Neural progenitor cell (in vitro differentiated cells): ENCODE measurements around the gene NSD1. TPM values are rescaled to one million over a fixed set of nuclear protein-coding genes. Genes with fewer than 3 reads are reported as not detected.
"Not testable (repeated sequence)": the region's sequence is repeated elsewhere in the genome, so short reads cannot be mapped to it uniquely, and the experiment has no call there.

ENCODE experiments used
- DNase-seq: peaks from one replicate; pipeline ENCODE4 v3.0.0-alpha.2; 2016; ENCODE audit warnings: low spot score
- H2AFZ ChIP-seq: fragments of 200-600 bp; sonication (generic); replicated peaks from 2 replicates; pipeline ENCODE4 v1.6.1; 2016; ENCODE audit warnings: antibody characterized with exemption
- H3F3A ChIP-seq: fragments of 200-600 bp; sonication (generic); 2 replicates; pipeline ENCODE4 v1.6.1; 2016; ENCODE audit warnings: antibody characterized with exemption, low read depth
- H3K27ac ChIP-seq: fragments of 200-600 bp; sonication (generic); 2 replicates; pipeline ENCODE4 v1.5.1; 2016; ENCODE audit warnings: mild to moderate bottlenecking
- H3K27me3 ChIP-seq: fragments of 200-600 bp; sonication (generic); 2 replicates; pipeline ENCODE4 v1.6.1; 2016; ENCODE audit warnings: mild to moderate bottlenecking, moderate library complexity
- H3K36me3 ChIP-seq: fragments of 200-600 bp; sonication (generic); 2 replicates; pipeline ENCODE4 v1.5.1; 2016
- H3K4me1 ChIP-seq: fragments of 200-600 bp; sonication (generic); 2 replicates; pipeline ENCODE4 v1.6.1; 2016; ENCODE audit warnings: mixed run types
- H3K4me2 ChIP-seq: fragments of 200-600 bp; sonication (generic); 2 replicates; pipeline ENCODE4 v1.6.1; 2016
- H3K4me3 ChIP-seq: fragments of 200-600 bp; sonication (generic); 2 replicates; pipeline ENCODE4 v1.5.1; 2016
- H3K79me2 ChIP-seq: fragments of 200-600 bp; sonication (generic); 2 replicates; pipeline ENCODE4 v1.6.1; 2016; ENCODE audit warnings: low read depth
- H3K9ac ChIP-seq: fragments of 200-600 bp; sonication (generic); 2 replicates; pipeline ENCODE4 v1.6.1; 2016
- H3K9me3 ChIP-seq: fragments of 200-600 bp; sonication (generic); 2 replicates; pipeline ENCODE4 v1.5.1; 2016; ENCODE audit warnings: low read depth
- H4K20me1 ChIP-seq: fragments of 200-600 bp; sonication (generic); 2 replicates; pipeline ENCODE4 v1.6.1; 2016; ENCODE audit warnings: low read depth
- H3K27ac Mint-ChIP-seq: 3 replicates; pipeline ENCODE4 v1.8.0; 2021; ENCODE audit warnings: mixed read lengths
- H3K27me3 Mint-ChIP-seq: 2 replicates; pipeline ENCODE4 v1.8.0; 2022; ENCODE audit warnings: low read depth, mild to moderate bottlenecking, inconsistent platforms, moderate library complexity, mixed read lengths; ENCODE audit not compliant: insufficient read depth
- H3K36me3 Mint-ChIP-seq: 3 replicates; pipeline ENCODE4 v1.8.0; 2021; ENCODE audit warnings: mixed read lengths
- H3K4me1 Mint-ChIP-seq: 3 replicates; pipeline ENCODE4 v1.8.0; 2021; ENCODE audit warnings: mixed read lengths
- H3K4me3 Mint-ChIP-seq: 3 replicates; pipeline ENCODE4 v1.8.0; 2021; ENCODE audit warnings: mild to moderate bottlenecking, moderate library complexity, mixed read lengths
- H3K9me3 Mint-ChIP-seq: 3 replicates; pipeline ENCODE4 v1.8.0; 2020; ENCODE audit warnings: mixed read lengths
- CTCF ChIP-seq: fragments of 200-600 bp; sonication (generic); IDR thresholded peaks from 2 replicates; pipeline ENCODE4 v1.5.1; 2017; ENCODE audit warnings: antibody characterized with exemption, mild to moderate bottlenecking
- EZH2 ChIP-seq: fragments of 200-600 bp; sonication (generic); IDR thresholded peaks from 2 replicates; pipeline ENCODE4 v1.6.1; 2017; ENCODE audit warnings: antibody characterized with exemption, mild to moderate bottlenecking, moderate library complexity
- EZH2phosphoT487 ChIP-seq: fragments of 200-600 bp; sonication (generic); IDR thresholded peaks from 2 replicates; pipeline ENCODE4 v1.6.1; 2017; ENCODE audit warnings: antibody characterized with exemption
- total RNA-seq: library from RNA; depleted of rRNA; stranded (reverse); fragments of >200 nt; gene quantifications from 2 replicates; pipeline ENCODE4 v1.2.3, GENCODE V29; 2015; ENCODE audit warnings: low replicate concordance

Gene NSD1
- total RNA-seq, 1 donor from 2014 or later: 114 TPM

GRCh38 chr5:177339107-177339638 lies 205.6 kb downstream of the NSD1 start:
- no peak for DNase-seq
- Histone ChIP-seq H3K36me3 (no peaks in the 10 kb centered on the region), H3K4me3 (no peak overlapping the region), H3K9ac (no peak overlapping the region), H3K4me2 (no peak overlapping the region), H3K27me3 (no peaks in the 10 kb centered on the region), H3K4me1 (no peaks in the 10 kb centered on the region), H3K27ac (no peak overlapping the region), H4K20me1 (peaks cover 14% of the 10 kb centered on the region), H3F3A (no peaks in the 10 kb centered on the region), H3K9me3 (no peaks in the 10 kb centered on the region), H3K79me2 (peaks cover 26% of the 10 kb centered on the region), H2AFZ (no peak overlapping the region)
- Mint-ChIP-seq H3K36me3 (peaks cover 12% of the 10 kb centered on the region), H3K9me3 (no peaks in the 10 kb centered on the region), H3K27me3 (peaks cover 4% of the 10 kb centered on the region), H3K27ac (no peak overlapping the region), H3K4me1 (no peaks in the 10 kb centered on the region), H3K4me3 (no peak overlapping the region)
- TF ChIP-seq CTCF (no peak), EZH2 (no peak), EZH2phosphoT487 (no peak)

GRCh38 chr5:177343000-177343399 lies 209.4 kb downstream of the NSD1 start:
- not testable (repeated sequence) for H3K9ac ChIP-seq, H3K27me3 Mint-ChIP-seq, DNase-seq, H3F3A ChIP-seq, H3K4me3 ChIP-seq, H3K4me3 Mint-ChIP-seq, H3K36me3 Mint-ChIP-seq, H3K4me1 ChIP-seq, H3K27ac ChIP-seq, H3K9me3 ChIP-seq, H3K27ac Mint-ChIP-seq, H3K9me3 Mint-ChIP-seq, H3K27me3 ChIP-seq, H3K4me1 Mint-ChIP-seq, H3K36me3 ChIP-seq, H2AFZ ChIP-seq, H3K4me2 ChIP-seq
- Histone ChIP-seq H4K20me1 (peaks cover 22% of the 10 kb centered on the region), H3K79me2 (peaks cover 64% of the 10 kb centered on the region)

GRCh38 chr5:177343777-177344176 lies 210.2 kb downstream of the NSD1 start:
- Mint-ChIP-seq H3K4me3 (no peak overlapping the region), H3K9me3 (no peaks in the 10 kb centered on the region), H3K27me3 (peaks cover 2% of the 10 kb centered on the region), H3K36me3 (peaks cover 8% of the 10 kb centered on the region), H3K27ac (no peak overlapping the region), H3K4me1 (no peaks in the 10 kb centered on the region)
- Histone ChIP-seq H3K4me2 (no peak overlapping the region), H3K4me1 (no peaks in the 10 kb centered on the region), H3K27me3 (no peaks in the 10 kb centered on the region), H3K9ac (no peak overlapping the region), H3K4me3 (no peak overlapping the region), H3K9me3 (no peaks in the 10 kb centered on the region), H4K20me1 (peaks cover 22% of the 10 kb centered on the region), H3K27ac (no peak overlapping the region), H3K36me3 (peaks cover 4% of the 10 kb centered on the region), H3K79me2 (peaks cover 72% of the 10 kb centered on the region), H2AFZ (no peak overlapping the region), H3F3A (peaks cover under 1% of the 10 kb centered on the region)
- DNase-seq: no peak
- TF ChIP-seq EZH2 (no peak), EZH2phosphoT487 (no peak), CTCF (no peak)

GRCh38 chr5:177344891-177345290 lies 211.3 kb downstream of the NSD1 start:
- no peak for DNase-seq
- no peaks in the 10 kb centered on the region for H3K27me3 ChIP-seq
- peaks cover 8% of the 10 kb centered on the region for H3K36me3 Mint-ChIP-seq
- peaks cover 12% of the 10 kb centered on the region for H3F3A ChIP-seq
- H3K79me2 ChIP-seq: peaks cover 83% of the 10 kb centered on the region
- H3K4me1 ChIP-seq: no peaks in the 10 kb centered on the region
- H3K9me3 Mint-ChIP-seq: no peaks in the 10 kb centered on the region
- peaks cover 10% of the 10 kb centered on the region for H3K4me1 Mint-ChIP-seq
- H3K36me3 ChIP-seq: peaks cover 4% of the 10 kb centered on the region
- H3K9me3 ChIP-seq: no peaks in the 10 kb centered on the region
- no peak overlapping the region for H3K9ac ChIP-seq
- H3K4me2 ChIP-seq: no peak overlapping the region
- TF ChIP-seq EZH2 (no peak), EZH2phosphoT487 (no peak), CTCF (no peak)
- peaks cover 16% of the 10 kb centered on the region for H4K20me1 ChIP-seq
- H3K4me3 ChIP-seq: no peak overlapping the region
- H3K27ac Mint-ChIP-seq: no peak overlapping the region
- H3K27ac ChIP-seq: no peak overlapping the region
- no peak overlapping the region for H3K4me3 Mint-ChIP-seq
- no peak overlapping the region for H2AFZ ChIP-seq
- H3K27me3 Mint-ChIP-seq: peaks cover 2% of the 10 kb centered on the region
